ENCODE measurements around the gene CMIP.

The CMIP gene

DNA sequence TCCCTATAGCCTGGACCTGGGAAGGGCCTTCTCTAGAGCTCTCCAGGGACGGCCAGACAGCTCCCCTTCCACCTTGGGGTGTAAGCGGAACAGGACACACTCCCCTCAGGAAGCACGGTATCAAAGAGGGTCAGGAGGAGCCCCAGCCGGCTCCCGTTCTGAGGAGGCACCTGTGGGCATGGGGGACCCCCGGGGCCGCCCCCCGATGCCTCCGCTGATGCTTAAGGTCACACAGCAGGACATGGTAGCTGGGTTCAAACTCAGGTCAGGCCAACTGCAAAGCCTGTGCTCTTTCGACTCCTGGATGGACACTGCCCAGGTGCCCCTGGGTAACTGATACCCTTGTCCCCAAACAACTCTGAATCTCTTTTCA is 49.8 kb downstream of the CMIP start:
- DNase-seq (ENCODE audit: low read depth in 2 of 2): no peak

- DNase-seq (ENCODE audit: low read depth in 2 of 2): no peak
Observed at GRCh38 chr16:81494888-81495287, 50.3 kb downstream of the CMIP start.

GRCh38 chr16:81495321-81496234 is 51.0 kb downstream of the CMIP start:
- DNase-seq (ENCODE audit: low read depth in 2 of 2): no peak

DNA sequence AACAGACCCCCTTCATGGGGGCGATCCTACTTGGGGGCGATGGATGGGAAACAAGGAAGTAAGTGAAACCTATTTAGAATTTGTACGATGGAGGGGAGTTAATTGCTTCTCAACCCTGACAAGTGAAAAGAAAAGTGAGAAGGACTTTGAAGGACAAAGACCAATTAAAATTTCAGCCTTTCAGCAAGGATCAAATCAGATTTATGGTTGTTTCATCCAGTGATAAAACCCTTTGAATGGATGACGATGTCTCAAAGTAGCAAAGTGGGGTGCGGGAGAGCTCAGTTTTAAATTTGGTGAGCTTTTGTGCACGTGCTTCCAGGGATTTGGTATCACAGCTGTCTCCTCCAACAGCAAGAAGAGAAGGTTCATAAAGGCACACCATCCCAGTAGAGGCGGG is 51.7 kb downstream of the CMIP start:
- no peak for DNase-seq (ENCODE audit: low read depth in 2 of 2)

- no peak for DNase-seq (ENCODE audit: low read depth in 2 of 2)
Observed at GRCh38 chr16:81496742-81497141, 52.1 kb downstream of the CMIP start.

- DNase-seq (ENCODE audit: low read depth in 2 of 2): no peak
Observed at GRCh38 chr16:81497690-81498089, 53.1 kb downstream of the CMIP start.

DNA sequence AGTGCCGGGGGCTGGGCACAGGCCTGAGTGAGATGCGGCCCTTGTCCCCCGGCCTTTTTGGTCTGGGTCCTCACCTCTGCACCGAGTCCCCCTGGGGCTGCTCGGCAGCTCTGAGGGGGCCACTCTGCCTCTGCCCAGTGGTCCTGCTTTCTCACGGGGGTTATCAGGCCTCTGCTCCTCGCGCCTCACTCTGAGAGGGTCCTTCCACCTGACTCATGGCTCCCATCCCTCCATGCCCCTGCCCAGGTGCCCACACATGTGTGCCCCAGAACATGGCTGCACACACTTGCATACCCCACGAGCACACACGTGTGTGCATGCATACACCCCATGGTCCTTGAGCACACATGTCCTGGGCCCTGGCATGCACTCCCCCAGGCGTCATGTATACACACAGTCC is 53.7 kb downstream of the CMIP start:
- no peak for DNase-seq (ENCODE audit: low read depth in 2 of 2)

DNA sequence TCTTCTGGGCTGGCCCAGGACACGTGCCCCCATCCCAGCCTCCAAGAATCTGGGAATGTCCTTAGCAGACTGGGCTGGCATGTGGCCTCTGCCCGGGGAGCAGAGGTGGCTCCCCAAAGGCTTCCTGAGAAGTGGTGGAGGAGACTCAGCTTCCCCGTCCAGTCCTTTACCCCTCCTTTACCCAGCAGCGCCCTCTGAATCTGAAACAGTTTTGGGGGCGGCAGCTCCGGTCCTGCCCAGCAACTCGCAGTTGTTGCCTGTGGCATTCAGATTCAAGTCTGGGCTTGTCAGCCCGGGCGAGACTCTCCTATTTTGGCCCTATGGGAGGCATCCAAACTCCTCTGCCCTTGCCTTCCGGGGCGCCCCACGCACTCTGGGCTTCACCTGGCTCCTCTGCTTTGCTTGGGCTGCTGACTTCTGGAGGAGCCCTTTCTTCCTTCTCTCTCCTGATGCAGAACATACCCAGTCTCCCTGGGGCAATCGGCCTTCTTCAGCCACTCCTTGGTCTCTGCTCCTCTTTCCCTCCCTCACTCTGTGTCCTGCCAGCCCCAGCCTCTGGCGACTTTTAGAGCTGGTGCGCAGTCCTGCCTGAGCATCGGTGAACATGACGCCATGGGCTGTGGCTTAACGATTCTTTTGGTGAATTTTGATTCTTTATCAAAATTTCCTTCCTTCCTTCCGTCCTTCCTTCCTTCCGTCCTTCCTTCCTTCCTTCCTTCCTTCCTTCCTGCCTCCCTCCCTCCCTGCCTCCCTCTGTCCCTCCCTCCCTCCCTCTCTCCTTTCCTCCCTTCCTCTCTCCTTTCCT is 55.2 kb downstream of the CMIP start:
- DNase-seq (ENCODE audit: low read depth in 2 of 2): no peak

GRCh38 chr16:81500833-81501521 is 56.4 kb downstream of the CMIP start:
- DNase-seq (ENCODE audit: low read depth in 2 of 2): no peak

GRCh38 chr16:81502396-81503070 is 57.9 kb downstream of the CMIP start:
- no peak for DNase-seq (ENCODE audit: low read depth in 2 of 2)

GRCh38 chr16:81505011-81505661 is 60.5 kb downstream of the CMIP start:
- DNase-seq (ENCODE audit: low read depth in 2 of 2): no peak

DNA sequence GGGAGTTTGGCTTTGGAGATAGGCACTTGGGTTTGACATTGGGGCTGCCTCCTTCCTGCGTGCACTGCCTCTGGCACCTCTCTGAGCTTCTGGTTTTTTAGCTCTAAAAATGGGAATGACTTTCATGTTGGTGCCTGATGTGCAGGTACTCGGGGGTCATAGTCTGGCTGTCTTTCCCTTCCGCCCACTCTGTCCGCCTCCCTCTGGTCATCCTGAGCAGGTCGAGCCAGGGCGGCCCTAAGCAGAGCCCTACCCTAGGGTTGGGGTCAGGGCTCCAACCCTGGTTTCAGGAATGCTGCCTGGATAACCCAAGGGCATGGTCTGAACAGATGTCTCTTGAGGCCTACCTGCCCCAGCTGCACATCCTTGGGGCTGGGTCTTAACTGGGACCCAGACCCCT is 64.8 kb downstream of the CMIP start:
- DNase-seq (ENCODE audit: low read depth in 2 of 2): no peak

DNA sequence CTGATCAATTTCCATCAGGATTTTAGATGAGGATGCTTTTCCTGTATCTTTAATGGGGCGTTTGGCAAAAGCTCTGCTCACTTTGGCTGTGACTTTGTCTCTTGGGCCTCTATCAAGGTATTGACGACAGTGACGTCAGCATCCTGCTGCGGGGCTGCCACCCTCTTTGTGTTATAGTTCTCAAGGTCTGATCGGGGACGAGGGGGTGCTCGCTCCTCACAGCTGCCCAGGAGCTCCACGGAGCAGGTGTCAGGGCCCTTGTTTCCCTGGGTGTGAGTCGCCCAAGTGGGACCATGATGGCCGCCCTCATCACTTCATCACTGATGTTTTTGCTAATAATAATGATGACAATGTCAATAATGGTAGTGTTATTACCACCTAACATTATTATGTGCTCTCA is 65.4 kb downstream of the CMIP start:
- DNase-seq (ENCODE audit: low read depth in 2 of 2): no peak

- peak; percentile 58 to 60 for DNase-seq (ENCODE audit: low read depth in 2 of 2)
Observed at GRCh38 chr16:81511371-81511770, 66.8 kb downstream of the CMIP start.

DNA sequence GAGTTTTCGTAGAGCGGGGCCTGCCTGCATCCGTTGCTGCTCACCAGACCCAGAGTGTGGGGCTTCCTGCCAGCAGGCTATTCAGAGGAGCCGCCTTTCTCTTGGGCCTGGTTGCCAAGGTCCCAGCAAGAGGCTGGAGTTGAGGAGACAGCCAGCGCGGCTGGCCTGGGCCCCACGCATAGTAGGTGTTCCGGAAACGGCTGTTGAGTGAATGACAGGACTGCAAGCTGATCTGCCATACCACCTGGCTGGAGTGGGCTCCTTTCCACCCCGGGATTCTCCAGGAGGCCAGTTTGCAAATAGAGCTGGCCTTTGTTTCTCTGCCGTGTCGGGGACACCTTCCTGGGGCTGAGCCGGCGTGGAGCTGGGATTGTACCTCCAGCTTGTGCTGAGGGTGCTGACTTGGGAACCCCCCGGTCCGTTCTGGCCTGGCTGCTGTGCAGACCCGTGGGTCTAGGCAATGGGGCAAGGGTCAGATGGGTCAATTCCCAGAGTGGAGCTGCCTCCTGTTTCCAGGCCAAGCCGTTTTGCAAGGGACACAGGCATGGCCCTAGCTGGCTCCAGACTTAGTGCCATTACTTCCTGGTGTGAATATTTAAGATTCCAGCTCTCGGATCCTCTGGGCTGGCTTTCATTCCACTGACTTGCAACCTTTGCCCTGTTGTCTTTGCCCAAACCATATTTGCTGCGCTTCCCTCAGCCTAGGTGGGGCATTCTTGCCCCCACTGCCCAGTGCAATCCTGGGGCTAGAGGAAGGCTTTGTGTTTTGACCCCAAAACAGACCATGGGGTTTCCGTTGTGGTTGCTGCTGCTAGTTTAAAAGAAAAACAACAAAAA is 68.8 kb downstream of the CMIP start:
- no peak for DNase-seq (ENCODE audit: low read depth in 2 of 2)

DNA sequence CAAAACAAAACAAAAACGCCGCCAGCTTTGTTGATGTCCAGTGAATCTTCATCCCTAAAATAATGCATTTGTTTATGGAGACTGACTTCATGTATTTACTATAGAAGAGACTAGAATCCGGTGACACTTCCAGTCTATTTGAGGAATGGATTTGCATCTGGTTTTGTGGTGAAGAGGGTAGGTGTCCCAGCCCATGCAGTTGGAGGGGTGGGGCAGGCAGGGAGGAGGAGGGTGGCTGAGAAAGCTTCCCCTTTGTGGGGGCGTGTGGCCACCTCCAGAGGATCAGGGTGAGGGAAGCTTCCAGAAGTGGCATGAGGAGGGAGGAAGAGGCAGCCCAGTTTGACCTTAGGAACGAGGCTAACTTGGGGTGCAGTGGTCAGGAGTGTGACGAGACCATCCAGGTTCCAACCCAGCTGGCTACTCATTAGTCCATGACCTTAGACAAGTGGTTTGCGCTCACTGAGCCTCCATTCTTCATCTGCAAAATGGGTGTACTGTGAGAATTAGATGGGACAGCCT is 69.5 kb downstream of the CMIP start:
- DNase-seq (ENCODE audit: low read depth in 2 of 2): no peak

GRCh38 chr16:81514568-81515258 is 70.1 kb downstream of the CMIP start:
- no peak for DNase-seq (ENCODE audit: low read depth in 2 of 2)

- no peak for DNase-seq (ENCODE audit: low read depth in 2 of 2)
Observed at GRCh38 chr16:81515281-81515680, 70.7 kb downstream of the CMIP start.

GRCh38 chr16:81515721-81516120 is 71.1 kb downstream of the CMIP start:
- no peak for DNase-seq (ENCODE audit: low read depth in 2 of 2)
